OCI-LY1 (cell line): ENCODE data around the gene TMPRSS11F.

Experiments used
- EZH2 ChIP-seq: fragments of 200-600 bp; sonication (generic), shearing (Covaris generic); IDR thresholded peaks from 2 replicates; pipeline ENCODE4 v1.8.0; 2017; ENCODE audit warnings: borderline replicate concordance, mixed run types, mild to moderate bottlenecking, antibody characterized with exemption, low read length, moderate library complexity, mixed read lengths
- TF ChIP-seq, protein P1 (sequence below): fragments of 200-600 bp; sonication (generic), shearing (Covaris generic); IDR thresholded peaks from 2 replicates; pipeline ENCODE4 v1.5.1; 2017; ENCODE audit warnings: mild to moderate bottlenecking, antibody characterized with exemption, low read length, moderate library complexity, mixed read lengths

DNA sequence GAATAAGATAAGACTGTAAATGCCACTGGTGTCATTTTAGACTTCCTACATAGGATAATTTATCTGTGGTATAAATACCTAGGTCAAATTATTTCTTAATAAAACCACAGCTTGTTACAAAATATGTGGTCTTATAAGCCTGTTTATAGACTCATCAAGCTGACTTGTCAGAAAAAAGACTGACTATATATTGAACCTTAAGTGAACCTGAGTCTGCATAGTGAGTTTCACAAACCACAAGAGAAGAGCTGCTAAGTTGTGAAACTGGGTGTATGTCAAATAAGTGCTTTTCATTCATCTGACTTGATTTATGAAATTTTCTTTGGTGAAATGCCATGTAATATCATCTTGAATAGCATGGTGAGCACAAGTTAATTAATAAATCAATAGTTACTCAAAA, 118.0 kb downstream of the TMPRSS11F start:
- TF ChIP-seq, protein P1, sequence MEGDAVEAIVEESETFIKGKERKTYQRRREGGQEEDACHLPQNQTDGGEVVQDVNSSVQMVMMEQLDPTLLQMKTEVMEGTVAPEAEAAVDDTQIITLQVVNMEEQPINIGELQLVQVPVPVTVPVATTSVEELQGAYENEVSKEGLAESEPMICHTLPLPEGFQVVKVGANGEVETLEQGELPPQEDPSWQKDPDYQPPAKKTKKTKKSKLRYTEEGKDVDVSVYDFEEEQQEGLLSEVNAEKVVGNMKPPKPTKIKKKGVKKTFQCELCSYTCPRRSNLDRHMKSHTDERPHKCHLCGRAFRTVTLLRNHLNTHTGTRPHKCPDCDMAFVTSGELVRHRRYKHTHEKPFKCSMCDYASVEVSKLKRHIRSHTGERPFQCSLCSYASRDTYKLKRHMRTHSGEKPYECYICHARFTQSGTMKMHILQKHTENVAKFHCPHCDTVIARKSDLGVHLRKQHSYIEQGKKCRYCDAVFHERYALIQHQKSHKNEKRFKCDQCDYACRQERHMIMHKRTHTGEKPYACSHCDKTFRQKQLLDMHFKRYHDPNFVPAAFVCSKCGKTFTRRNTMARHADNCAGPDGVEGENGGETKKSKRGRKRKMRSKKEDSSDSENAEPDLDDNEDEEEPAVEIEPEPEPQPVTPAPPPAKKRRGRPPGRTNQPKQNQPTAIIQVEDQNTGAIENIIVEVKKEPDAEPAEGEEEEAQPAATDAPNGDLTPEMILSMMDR: no peak
- TF ChIP-seq EZH2: no peak
